Measurements from ENCODE around the gene FGA.
"Not testable (repeated sequence)": the region's sequence is repeated elsewhere in the genome, so short reads cannot be mapped to it uniquely, and the experiment has no call there.

The FGA gene

GRCh38 chr4:154606728-154607723 lies 16.5 kb upstream of the FGA start:
- no peak for DNase-seq

GRCh38 chr4:154604696-154605200 lies 14.2 kb upstream of the FGA start:
- no peak for DNase-seq

DNA sequence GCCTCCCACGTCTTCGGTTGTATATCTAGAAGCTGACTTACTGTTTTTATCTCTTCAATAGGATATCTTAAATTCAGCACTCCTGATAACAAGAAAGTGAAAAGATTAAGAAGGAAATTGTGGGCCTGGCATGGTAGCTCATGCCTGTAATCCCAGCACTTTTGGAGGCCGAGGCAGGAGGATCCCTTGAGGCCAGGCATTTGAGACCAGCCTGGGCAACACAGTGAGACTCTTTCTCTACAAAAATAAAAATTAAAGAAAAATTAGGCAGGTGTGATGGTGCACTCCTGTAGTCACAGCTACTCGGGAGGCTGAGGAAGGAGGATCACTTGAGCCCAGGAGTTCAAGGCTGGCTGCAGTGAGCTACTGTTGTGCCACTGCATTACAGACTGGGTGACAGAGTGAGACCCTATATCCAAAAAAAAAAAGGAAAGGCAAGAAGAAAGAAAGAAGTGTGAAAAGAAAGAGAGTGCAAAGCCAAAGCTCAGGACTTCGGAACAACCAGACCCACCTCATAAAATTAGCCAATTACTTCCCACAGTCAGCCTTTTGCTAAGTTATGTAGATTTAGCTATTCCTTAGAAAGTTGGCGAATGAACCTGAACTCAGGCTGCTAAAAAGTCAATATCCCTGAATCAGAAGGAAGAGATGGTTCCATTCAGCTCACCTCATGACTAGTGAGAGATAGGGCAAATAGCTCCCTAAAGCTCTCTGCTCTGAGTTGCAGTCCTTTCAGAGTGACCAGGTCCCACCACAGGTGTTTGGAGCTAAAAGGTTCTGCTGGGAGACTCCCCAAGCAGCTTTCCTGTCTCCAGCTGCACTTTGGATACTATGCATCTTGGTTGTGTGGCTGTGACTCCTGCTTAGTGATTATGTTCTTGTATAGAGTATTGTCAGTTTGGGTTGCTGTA lies 12.7 kb upstream of the FGA start:
- DNase-seq: no peak

DNA sequence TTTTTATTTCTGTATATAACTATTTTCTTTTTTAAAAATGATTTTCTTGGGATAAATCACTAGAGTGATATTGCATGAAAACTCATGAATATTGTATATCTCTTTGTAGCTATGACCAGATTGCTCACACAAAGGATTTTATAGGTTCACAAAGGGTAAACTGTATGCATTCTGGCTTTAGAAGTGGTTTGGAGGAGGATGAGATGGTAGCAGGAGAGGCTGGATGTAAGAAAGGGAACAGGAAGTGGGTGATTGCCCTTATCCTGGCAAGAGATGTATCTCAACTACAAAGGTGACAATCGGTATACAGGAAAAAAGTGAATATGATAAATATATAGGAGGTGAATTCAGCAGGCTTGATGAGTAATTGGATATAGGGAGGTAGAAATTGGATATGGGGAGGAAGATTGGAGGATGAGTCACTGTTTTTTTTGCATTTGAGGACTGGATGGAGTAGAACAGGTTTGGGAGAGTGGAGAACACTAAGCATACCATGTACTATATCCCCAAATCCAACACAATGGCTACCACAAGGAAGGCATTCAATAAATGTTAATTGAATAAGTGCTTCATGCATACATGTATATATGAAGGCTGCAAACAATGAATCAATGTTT lies 12.0 kb upstream of the FGA start:
- DNase-seq: no peak

- DNase-seq: no peak
These were observed 7.5 kb upstream of the FGA start for GRCh38 chr4:154597798-154598774.

GRCh38 chr4:154597281-154597680 lies 6.7 kb upstream of the FGA start:
- not testable (repeated sequence) for DNase-seq

GRCh38 chr4:154595807-154596206 lies 5.3 kb upstream of the FGA start:
- no peak for DNase-seq

GRCh38 chr4:154594343-154594742 lies 3.8 kb upstream of the FGA start:
- not testable (repeated sequence) for DNase-seq

- DNase-seq: no peak
These were observed 3.3 kb upstream of the FGA start for GRCh38 chr4:154593868-154594267.

- no peak for DNase-seq
These were observed 1.3 kb upstream of the FGA start for GRCh38 chr4:154591890-154592289.

- DNase-seq: no peak
These were observed 995 bp downstream of the FGA start for GRCh38 chr4:154589296-154590197.

DNA sequence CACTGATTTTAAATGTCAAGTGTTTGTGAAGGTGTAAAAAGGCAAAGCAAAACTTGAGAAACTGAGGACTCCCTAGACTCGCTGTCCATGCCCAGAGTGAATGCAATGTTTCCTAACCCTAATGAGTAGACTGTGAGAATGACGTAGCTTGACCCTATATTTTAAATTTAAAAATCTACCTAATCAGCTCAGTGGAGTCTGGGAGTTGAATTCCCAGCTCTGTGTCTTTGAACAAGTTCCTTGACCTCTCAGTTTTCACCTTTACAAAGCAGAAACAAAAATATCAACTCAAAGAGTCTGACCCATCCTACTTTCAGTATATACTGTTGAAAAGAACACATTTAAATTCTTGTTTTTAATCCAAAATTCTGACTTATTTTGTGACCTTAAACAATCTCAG lies 2.3 kb downstream of the FGA start:
- no peak for DNase-seq

DNA sequence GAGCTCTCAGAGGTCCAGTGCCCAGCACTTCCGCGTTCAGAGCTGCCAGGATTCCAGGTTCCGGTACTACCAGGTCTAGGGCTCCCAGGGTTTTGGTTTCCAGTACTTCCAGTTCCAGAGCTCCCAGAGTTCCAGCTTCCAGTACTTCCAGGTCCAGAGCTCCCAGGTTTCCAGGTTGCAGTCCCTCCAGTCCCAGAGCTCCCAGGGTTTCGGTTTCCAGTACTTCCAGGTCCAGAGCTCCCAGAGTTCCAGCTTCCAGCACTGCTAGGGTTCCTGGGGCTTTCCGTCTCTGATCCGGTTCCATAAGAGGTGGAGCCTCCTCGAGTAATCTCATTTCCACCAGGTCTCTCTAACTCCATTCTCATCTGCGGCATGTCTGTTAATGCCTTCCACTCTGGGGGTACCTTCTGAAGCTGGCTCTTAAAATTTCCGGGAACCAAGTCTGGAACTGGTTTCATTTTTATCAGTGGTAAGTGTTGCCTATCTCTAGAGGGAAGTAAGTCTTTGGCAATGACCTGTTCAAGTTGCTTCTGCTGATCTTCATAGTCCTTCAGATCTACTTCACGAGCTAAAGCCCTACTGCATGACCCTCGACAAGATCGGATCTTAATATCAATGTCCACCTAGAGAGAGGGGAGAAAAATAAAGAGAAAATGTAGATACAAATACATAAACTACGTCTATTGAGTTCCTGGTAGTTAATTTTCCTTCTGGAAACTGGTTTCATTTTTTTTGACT lies 4.1 kb downstream of the FGA start:
- no peak for DNase-seq

GRCh38 chr4:154585369-154586018 lies 5.0 kb downstream of the FGA start:
- DNase-seq: no peak

- no peak for DNase-seq
These were observed 6.3 kb downstream of the FGA start for GRCh38 chr4:154584259-154584658.

DNA sequence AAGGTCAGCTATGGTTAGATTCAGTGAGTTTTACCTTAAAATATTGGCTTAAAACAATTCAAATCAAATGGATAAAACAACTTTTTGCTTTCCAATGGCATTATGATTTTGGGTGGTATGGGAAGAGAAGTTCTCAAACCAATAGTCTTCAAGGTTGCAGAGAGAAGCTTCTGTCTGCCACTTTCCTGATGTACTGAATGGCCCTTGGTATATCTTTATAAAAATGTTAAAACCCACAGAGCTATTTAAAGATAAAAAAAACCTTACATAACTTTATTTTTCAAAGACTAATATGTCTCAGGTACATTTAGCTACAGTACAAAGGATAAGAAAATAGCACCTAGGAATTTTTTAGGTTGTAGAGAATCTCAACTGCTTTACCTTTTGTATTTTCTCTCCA lies 6.9 kb downstream of the FGA start:
- DNase-seq: no peak

GRCh38 chr4:154583230-154583629 lies 7.3 kb downstream of the FGA start:
- DNase-seq: no peak

GRCh38 chr4:154582723-154583122 lies 7.8 kb downstream of the FGA start:
- no peak for DNase-seq

DNA sequence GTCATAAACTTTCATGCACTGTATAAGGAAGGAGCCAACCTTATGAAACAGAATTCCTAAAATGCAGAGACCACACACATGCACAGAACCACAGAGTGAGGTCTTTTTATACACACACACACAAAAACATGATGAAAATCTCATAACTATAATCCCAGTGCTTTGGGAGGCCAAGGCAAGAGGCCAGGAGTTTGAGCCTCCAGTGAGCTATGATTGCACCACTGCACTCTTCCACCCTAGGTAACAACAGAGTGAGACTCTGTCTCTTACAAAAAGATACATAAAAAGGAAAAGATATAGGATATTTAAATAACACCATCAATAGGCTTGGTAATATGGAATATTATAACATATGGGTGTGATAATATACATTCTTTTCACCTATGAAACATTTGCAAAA lies 10.6 kb downstream of the FGA start:
- no peak for DNase-seq

All from GF-D8 (cell line).